Breast epithelium (tissue), 3 donors: Measurements from ENCODE around the gene FAM20C.

Source experiments
- CTCF ChIP-seq, 3 donors: fragments of 450-650 bp; IDR thresholded peaks; one replicate each; pipeline ENCODE4 v1.5.1; 2016 to 2017; ENCODE audit warnings: antibody characterized with exemption in 3 of 3, mild to moderate bottlenecking in 3 of 3, moderate library complexity in 3 of 3
- POLR2A ChIP-seq: fragments of 450-650 bp; IDR thresholded peaks from one replicate; pipeline ENCODE4 v1.6.1; 2016; ENCODE audit warnings: antibody characterized with exemption, mild to moderate bottlenecking, moderate library complexity
- POLR2AphosphoS5 ChIP-seq, 3 donors: sonication (generic); formaldehyde crosslinking; IDR thresholded peaks; one replicate each; pipeline ENCODE4 v1.6.1; 2017; ENCODE audit warnings: antibody characterized with exemption in 3 of 3

- no peak for TF ChIP-seq POLR2AphosphoS5 (IDR thresholded peaks at IDR 0.05)
- TF ChIP-seq CTCF (IDR thresholded peaks at IDR 0.05): no peak
- no peak for TF ChIP-seq POLR2A
Observed at GRCh38 chr7:179948-180694, 12.2 kb upstream of the FAM20C start.
